Neural progenitor cell (in vitro differentiated cells): ENCODE data around the gene ORMDL3. TPM values are rescaled to one million over a fixed set of nuclear protein-coding genes. Genes with fewer than 3 reads are reported as not detected.
"Not testable (repeated sequence)": the region's sequence is repeated elsewhere in the genome, so short reads cannot be mapped to it uniquely, and the experiment has no call there.

ENCODE experiments used
- DNase-seq: peaks from one replicate; pipeline ENCODE4 v3.0.0-alpha.2; 2016; ENCODE audit warnings: low spot score
- H2AFZ ChIP-seq: fragments of 200-600 bp; sonication (generic); replicated peaks from 2 replicates; pipeline ENCODE4 v1.6.1; 2016; ENCODE audit warnings: antibody characterized with exemption
- H3F3A ChIP-seq: fragments of 200-600 bp; sonication (generic); 2 replicates; pipeline ENCODE4 v1.6.1; 2016; ENCODE audit warnings: antibody characterized with exemption, low read depth
- H3K27ac ChIP-seq: fragments of 200-600 bp; sonication (generic); 2 replicates; pipeline ENCODE4 v1.5.1; 2016; ENCODE audit warnings: mild to moderate bottlenecking
- H3K27me3 ChIP-seq: fragments of 200-600 bp; sonication (generic); 2 replicates; pipeline ENCODE4 v1.6.1; 2016; ENCODE audit warnings: mild to moderate bottlenecking, moderate library complexity
- H3K36me3 ChIP-seq: fragments of 200-600 bp; sonication (generic); 2 replicates; pipeline ENCODE4 v1.5.1; 2016
- H3K4me1 ChIP-seq: fragments of 200-600 bp; sonication (generic); 2 replicates; pipeline ENCODE4 v1.6.1; 2016; ENCODE audit warnings: mixed run types
- H3K4me2 ChIP-seq: fragments of 200-600 bp; sonication (generic); 2 replicates; pipeline ENCODE4 v1.6.1; 2016
- H3K4me3 ChIP-seq: fragments of 200-600 bp; sonication (generic); 2 replicates; pipeline ENCODE4 v1.5.1; 2016
- H3K79me2 ChIP-seq: fragments of 200-600 bp; sonication (generic); 2 replicates; pipeline ENCODE4 v1.6.1; 2016; ENCODE audit warnings: low read depth
- H3K9ac ChIP-seq: fragments of 200-600 bp; sonication (generic); 2 replicates; pipeline ENCODE4 v1.6.1; 2016
- H3K9me3 ChIP-seq: fragments of 200-600 bp; sonication (generic); 2 replicates; pipeline ENCODE4 v1.5.1; 2016; ENCODE audit warnings: low read depth
- H4K20me1 ChIP-seq: fragments of 200-600 bp; sonication (generic); 2 replicates; pipeline ENCODE4 v1.6.1; 2016; ENCODE audit warnings: low read depth
- H3K27ac Mint-ChIP-seq: 3 replicates; pipeline ENCODE4 v1.8.0; 2021; ENCODE audit warnings: mixed read lengths
- H3K27me3 Mint-ChIP-seq: 2 replicates; pipeline ENCODE4 v1.8.0; 2022; ENCODE audit warnings: low read depth, mild to moderate bottlenecking, inconsistent platforms, moderate library complexity, mixed read lengths; ENCODE audit not compliant: insufficient read depth
- H3K36me3 Mint-ChIP-seq: 3 replicates; pipeline ENCODE4 v1.8.0; 2021; ENCODE audit warnings: mixed read lengths
- H3K4me1 Mint-ChIP-seq: 3 replicates; pipeline ENCODE4 v1.8.0; 2021; ENCODE audit warnings: mixed read lengths
- H3K4me3 Mint-ChIP-seq: 3 replicates; pipeline ENCODE4 v1.8.0; 2021; ENCODE audit warnings: mild to moderate bottlenecking, moderate library complexity, mixed read lengths
- H3K9me3 Mint-ChIP-seq: 3 replicates; pipeline ENCODE4 v1.8.0; 2020; ENCODE audit warnings: mixed read lengths
- EZH2 ChIP-seq: fragments of 200-600 bp; sonication (generic); IDR thresholded peaks from 2 replicates; pipeline ENCODE4 v1.6.1; 2017; ENCODE audit warnings: antibody characterized with exemption, mild to moderate bottlenecking, moderate library complexity
- EZH2phosphoT487 ChIP-seq: fragments of 200-600 bp; sonication (generic); IDR thresholded peaks from 2 replicates; pipeline ENCODE4 v1.6.1; 2017; ENCODE audit warnings: antibody characterized with exemption
- total RNA-seq: library from RNA; depleted of rRNA; stranded (reverse); fragments of >200 nt; gene quantifications from 2 replicates; pipeline ENCODE4 v1.2.3, GENCODE V29; 2015; ENCODE audit warnings: low replicate concordance
- TF ChIP-seq, protein P1 (sequence below): fragments of 200-600 bp; sonication (generic); IDR thresholded peaks from 2 replicates; pipeline ENCODE4 v1.5.1; 2017; ENCODE audit warnings: antibody characterized with exemption, mild to moderate bottlenecking

ORMDL3 gene
- total RNA-seq, 1 donor from 2014 or later = 29.3 TPM

DNA sequence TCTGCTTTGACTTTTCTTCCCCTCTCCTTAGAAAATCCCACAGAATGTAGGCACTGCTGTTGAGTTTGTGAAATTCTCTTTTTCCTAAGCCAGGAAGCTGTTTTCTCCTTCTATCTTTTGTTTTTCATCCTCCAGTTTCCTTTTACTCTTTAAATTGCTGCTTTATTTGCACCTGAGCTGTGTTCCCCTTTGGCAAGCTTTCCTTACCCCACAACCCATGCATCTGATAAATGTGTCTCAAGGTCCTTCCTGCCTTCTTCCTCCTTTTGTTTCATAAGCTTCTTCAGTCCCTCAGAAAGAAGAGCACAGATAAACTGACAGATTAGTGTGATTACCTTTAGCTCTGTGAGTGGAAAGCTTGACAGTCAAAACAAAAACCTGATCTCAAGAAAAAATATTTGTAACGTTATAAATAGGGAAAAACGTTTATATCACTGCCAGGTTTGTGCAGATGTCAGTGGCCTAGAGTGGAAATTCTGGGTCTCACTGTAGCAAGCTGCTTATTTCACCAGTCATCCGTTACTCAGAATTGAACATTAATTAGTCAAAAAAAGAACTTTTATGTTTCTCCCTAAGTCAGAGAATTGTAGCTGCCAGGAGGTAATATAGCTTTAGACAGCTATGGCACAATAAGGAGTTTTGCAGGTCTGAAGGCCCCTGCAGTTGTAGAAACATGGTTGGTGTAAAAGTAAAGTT is 32.6 kb downstream of the ORMDL3 start:
- Mint-ChIP-seq H3K4me1 (no peaks in the 10 kb centered on the region), H3K36me3 (no peaks in the 10 kb centered on the region), H3K27me3 (peaks cover 9% of the 10 kb centered on the region), H3K27ac (no peak overlapping the region), H3K4me3 (no peak overlapping the region), H3K9me3 (no peaks in the 10 kb centered on the region)
- no peaks in the 10 kb centered on the region for H3K4me1 ChIP-seq
- no peak overlapping the region for H2AFZ ChIP-seq
- no peak overlapping the region for H3K27ac ChIP-seq
- H3F3A ChIP-seq = no peaks in the 10 kb centered on the region
- no peaks in the 10 kb centered on the region for H4K20me1 ChIP-seq
- no peak overlapping the region for H3K9ac ChIP-seq
- H3K9me3 ChIP-seq = no peaks in the 10 kb centered on the region
- TF ChIP-seq, protein P1, sequence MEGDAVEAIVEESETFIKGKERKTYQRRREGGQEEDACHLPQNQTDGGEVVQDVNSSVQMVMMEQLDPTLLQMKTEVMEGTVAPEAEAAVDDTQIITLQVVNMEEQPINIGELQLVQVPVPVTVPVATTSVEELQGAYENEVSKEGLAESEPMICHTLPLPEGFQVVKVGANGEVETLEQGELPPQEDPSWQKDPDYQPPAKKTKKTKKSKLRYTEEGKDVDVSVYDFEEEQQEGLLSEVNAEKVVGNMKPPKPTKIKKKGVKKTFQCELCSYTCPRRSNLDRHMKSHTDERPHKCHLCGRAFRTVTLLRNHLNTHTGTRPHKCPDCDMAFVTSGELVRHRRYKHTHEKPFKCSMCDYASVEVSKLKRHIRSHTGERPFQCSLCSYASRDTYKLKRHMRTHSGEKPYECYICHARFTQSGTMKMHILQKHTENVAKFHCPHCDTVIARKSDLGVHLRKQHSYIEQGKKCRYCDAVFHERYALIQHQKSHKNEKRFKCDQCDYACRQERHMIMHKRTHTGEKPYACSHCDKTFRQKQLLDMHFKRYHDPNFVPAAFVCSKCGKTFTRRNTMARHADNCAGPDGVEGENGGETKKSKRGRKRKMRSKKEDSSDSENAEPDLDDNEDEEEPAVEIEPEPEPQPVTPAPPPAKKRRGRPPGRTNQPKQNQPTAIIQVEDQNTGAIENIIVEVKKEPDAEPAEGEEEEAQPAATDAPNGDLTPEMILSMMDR = no peak
- H3K4me3 ChIP-seq = no peak overlapping the region
- H3K27me3 ChIP-seq = peaks cover 13% of the 10 kb centered on the region
- H3K79me2 ChIP-seq = no peaks in the 10 kb centered on the region
- no peak overlapping the region for H3K4me2 ChIP-seq
- no peaks in the 10 kb centered on the region for H3K36me3 ChIP-seq
- DNase-seq = no peak

DNA sequence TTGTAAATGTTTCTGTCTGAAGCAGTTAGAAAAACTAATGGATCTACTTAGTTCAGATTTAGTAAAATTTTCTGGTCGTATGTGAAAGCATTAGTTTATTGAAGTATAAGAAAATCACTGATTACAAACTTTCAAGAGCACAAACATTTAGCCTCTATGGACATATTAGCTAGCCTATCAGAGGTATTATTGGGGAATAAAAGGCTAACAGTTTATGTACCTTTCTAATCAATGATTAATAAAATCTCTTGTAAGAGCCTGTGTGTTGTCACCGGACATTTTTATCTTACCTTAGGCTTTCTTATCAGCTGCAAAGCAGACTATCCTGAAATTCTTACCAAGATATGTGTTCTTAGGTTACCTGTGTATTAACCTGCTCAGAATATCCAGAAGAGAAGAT is 38.2 kb downstream of the ORMDL3 start:
- peaks cover 5% of the 10 kb centered on the region for H3K27me3 Mint-ChIP-seq
- no peaks in the 10 kb centered on the region for H3K9me3 Mint-ChIP-seq
- peaks cover 19% of the 10 kb centered on the region for H3K27me3 ChIP-seq

DNA sequence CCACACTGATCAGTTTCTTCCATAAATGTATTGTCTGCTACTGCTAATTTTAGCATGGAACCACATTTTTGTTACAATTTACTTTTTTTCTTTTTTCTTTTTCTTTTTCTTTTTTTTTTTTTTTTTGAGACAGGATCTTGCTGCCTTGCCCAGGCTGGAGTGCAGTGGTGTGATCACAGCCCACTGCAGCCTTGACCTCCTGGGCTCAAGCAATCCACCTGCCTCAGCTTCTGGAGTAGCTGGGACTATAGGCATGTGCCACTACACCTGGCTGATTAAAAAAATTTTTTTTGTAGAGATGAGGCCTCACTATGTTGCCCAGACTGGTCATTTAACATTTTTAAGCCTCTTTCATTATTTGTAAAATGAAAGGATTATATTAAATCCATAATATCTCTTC is 40.3 kb downstream of the ORMDL3 start:
- no peak overlapping the region for H3K27ac ChIP-seq
- TF ChIP-seq EZH2 (no peak), EZH2phosphoT487 (no peak)
- TF ChIP-seq, protein P1 = no peak

More for the DNA sequence above, 38.2 kb downstream of the ORMDL3 start:
- H3K9ac ChIP-seq = no peak overlapping the region
- no peaks in the 10 kb centered on the region for H3K4me1 Mint-ChIP-seq
- no peak overlapping the region for H3K27ac ChIP-seq
- H3K4me2 ChIP-seq = no peak overlapping the region
- H3K4me1 ChIP-seq = no peaks in the 10 kb centered on the region
- H3K4me3 Mint-ChIP-seq = no peak overlapping the region
- H3K27ac Mint-ChIP-seq = no peak overlapping the region
- H3K79me2 ChIP-seq = no peaks in the 10 kb centered on the region
- no peaks in the 10 kb centered on the region for H4K20me1 ChIP-seq
- no peak for TF ChIP-seq EZH2phosphoT487
- TF ChIP-seq EZH2 = no peak
- TF ChIP-seq, protein P1 = no peak
- DNase-seq = no peak
- no peak overlapping the region for H3K4me3 ChIP-seq
- no peak overlapping the region for H2AFZ ChIP-seq
- no peaks in the 10 kb centered on the region for H3K36me3 ChIP-seq
- no peaks in the 10 kb centered on the region for H3F3A ChIP-seq
- no peaks in the 10 kb centered on the region for H3K9me3 ChIP-seq
- H3K36me3 Mint-ChIP-seq = no peaks in the 10 kb centered on the region

GRCh38 chr17:39886102-39886501 is 41.3 kb downstream of the ORMDL3 start:
- H2AFZ ChIP-seq, H4K20me1 ChIP-seq, H3F3A ChIP-seq, H3K36me3 ChIP-seq, H3K36me3 Mint-ChIP-seq, H3K4me1 Mint-ChIP-seq, H3K4me2 ChIP-seq, H3K27me3 ChIP-seq, H3K4me3 Mint-ChIP-seq, H3K27me3 Mint-ChIP-seq, H3K9ac ChIP-seq, H3K4me1 ChIP-seq, H3K9me3 Mint-ChIP-seq, DNase-seq, H3K79me2 ChIP-seq, H3K9me3 ChIP-seq, H3K27ac Mint-ChIP-seq, H3K4me3 ChIP-seq, H3K27ac ChIP-seq: not testable (repeated sequence)

More for the DNA sequence above, 40.3 kb downstream of the ORMDL3 start:
- H3K27me3 Mint-ChIP-seq = peaks cover 2% of the 10 kb centered on the region
- no peaks in the 10 kb centered on the region for H3K79me2 ChIP-seq
- H2AFZ ChIP-seq = no peak overlapping the region
- no peaks in the 10 kb centered on the region for H3F3A ChIP-seq
- no peak for DNase-seq
- no peaks in the 10 kb centered on the region for H3K4me1 Mint-ChIP-seq
- no peak overlapping the region for H3K27ac Mint-ChIP-seq
- H3K4me3 Mint-ChIP-seq = no peak overlapping the region
- H3K4me1 ChIP-seq = no peaks in the 10 kb centered on the region
- H3K36me3 ChIP-seq = no peaks in the 10 kb centered on the region
- no peak overlapping the region for H3K9ac ChIP-seq
- no peaks in the 10 kb centered on the region for H4K20me1 ChIP-seq
- no peaks in the 10 kb centered on the region for H3K9me3 Mint-ChIP-seq
- no peak overlapping the region for H3K4me2 ChIP-seq
- H3K36me3 Mint-ChIP-seq = no peaks in the 10 kb centered on the region
- H3K27me3 ChIP-seq = peaks cover 18% of the 10 kb centered on the region
- no peak overlapping the region for H3K4me3 ChIP-seq
- H3K9me3 ChIP-seq = no peaks in the 10 kb centered on the region
